Stomach (tissue), 9 donors: ENCODE measurements around the gene DIDO1. TPM values are rescaled to one million over a fixed set of nuclear protein-coding genes. Genes with fewer than 3 reads are reported as not detected.

Source experiments
- DNase-seq, 2 donors: peaks; one replicate each; pipeline versions ENCODE4 v3.0.0 to v3.0.0-alpha.2; 2013 to 2019
- H3K27ac ChIP-seq, 5 donors: fragments of 200-600 bp in 4 of 5; sonication (generic) in 4 of 5; one replicate each; pipeline ENCODE4 v1.5.1; 2013 to 2019; ENCODE audit warnings: mild to moderate bottlenecking in 1 of 5, moderate library complexity in 1 of 5
- H3K27me3 ChIP-seq, 3 donors: fragments of 200-600 bp; sonication (generic); one replicate each; pipeline ENCODE4 v1.5.1; 2017 to 2019; ENCODE audit warnings: mixed run types in 1 of 3
- H3K36me3 ChIP-seq, 4 donors: fragments of 200-600 bp; sonication (generic); 1 replicate in 3 of 4; 2 replicates in 1 of 4; pipeline ENCODE4 v1.5.1; 2016 to 2019
- H3K4me1 ChIP-seq, 4 donors: fragments of 200-600 bp; sonication (generic); one replicate each; pipeline ENCODE4 v1.5.1; 2016 to 2019
- H3K4me3 ChIP-seq, 4 donors: fragments of 200-600 bp; sonication (generic) in 3 of 4; one replicate each; pipeline ENCODE4 v1.5.1; 2016 to 2019; ENCODE audit warnings: mild to moderate bottlenecking in 1 of 4
- H3K9me3 ChIP-seq, 4 donors: fragments of 200-600 bp; sonication (generic); one replicate each; pipeline ENCODE4 v1.5.1; 2016 to 2019
- EP300 ChIP-seq: sonication (generic); formaldehyde crosslinking; IDR thresholded peaks from one replicate; pipeline ENCODE4 v1.6.1; 2017; ENCODE audit warnings: antibody characterized with exemption
- POLR2A ChIP-seq, 4 donors: fragments of 450-650 bp; IDR thresholded peaks; one replicate each; pipeline ENCODE4 v1.6.1; 2016; ENCODE audit warnings: antibody characterized with exemption in 4 of 4, control low read depth in 2 of 4, mild to moderate bottlenecking in 1 of 4, moderate library complexity in 1 of 4
- POLR2AphosphoS5 ChIP-seq, 3 donors: sonication (generic); formaldehyde crosslinking; IDR thresholded peaks; one replicate each; pipeline ENCODE4 v1.6.1; 2016; ENCODE audit warnings: antibody characterized with exemption in 3 of 3
- WGBS, 5 donors: extraction: QIAGEN DNeasy Blood & Tissue Kit in 3 of 5; methylation state at CpG; one replicate each; pipeline versions ENCODE4 v1.1.5 to v1.1.7; 2013 to 2018; 5-methylcytosine and 5-hydroxymethylcytosine counted together
- intact Hi-C: fragments of 100-400 bp; cut with DNase I; formaldehyde crosslinking; loops from one replicate; pipeline ENCODE4 v1.15.1; 2023; ENCODE audit warnings: low total_unique reads
- polyA plus RNA-seq, 3 donors: library from polyadenylated mRNA; stranded (reverse); fragments of 200-250 nt; gene quantifications; one replicate each; pipeline ENCODE4 v1.2.3, GENCODE V29; 2013
- total RNA-seq, 5 donors: library from RNA; depleted of rRNA; stranded (reverse); fragments of >200 nt; gene quantifications; one replicate each; pipeline versions ENCODE4 v1.1.0 to v1.2.3, GENCODE V29; 2014 to 2016
- TF ChIP-seq, protein P1 (sequence below), 7 experiments: fragments of 450-650 bp in 4 of 7; fragments of 200-600 bp in 3 of 7; sonication (generic) in 3 of 7; IDR thresholded peaks; one replicate each; pipeline ENCODE4 v1.5.1; 2016 to 2019; ENCODE audit warnings: antibody characterized with exemption in 7 of 7, control low read depth in 2 of 7, mild to moderate bottlenecking in 1 of 7
- donor health status: healthy with polysubstance abuse.
- donor health status: Bipolar disorder and iron deficiency.
- donor health status: healthy.

DIDO1 gene
- total and polyA plus RNA-seq, 8 donors = 8.1 to 117 (median 57.7) TPM

- peaks cover 21 to 46% (median 44%) of the 10 kb centered on the region in 4 donors for H3K4me1 ChIP-seq
- peaks cover 68 to 82% (median 76%) of the 10 kb centered on the region in 4 donors for H3K36me3 ChIP-seq
- H3K4me3 ChIP-seq = no peak overlapping the region
- no peak for TF ChIP-seq POLR2A (IDR thresholded peaks at IDR 0.05)
- no peak for TF ChIP-seq POLR2AphosphoS5 (IDR thresholded peaks at IDR 0.05)
- TF ChIP-seq, protein P1, sequence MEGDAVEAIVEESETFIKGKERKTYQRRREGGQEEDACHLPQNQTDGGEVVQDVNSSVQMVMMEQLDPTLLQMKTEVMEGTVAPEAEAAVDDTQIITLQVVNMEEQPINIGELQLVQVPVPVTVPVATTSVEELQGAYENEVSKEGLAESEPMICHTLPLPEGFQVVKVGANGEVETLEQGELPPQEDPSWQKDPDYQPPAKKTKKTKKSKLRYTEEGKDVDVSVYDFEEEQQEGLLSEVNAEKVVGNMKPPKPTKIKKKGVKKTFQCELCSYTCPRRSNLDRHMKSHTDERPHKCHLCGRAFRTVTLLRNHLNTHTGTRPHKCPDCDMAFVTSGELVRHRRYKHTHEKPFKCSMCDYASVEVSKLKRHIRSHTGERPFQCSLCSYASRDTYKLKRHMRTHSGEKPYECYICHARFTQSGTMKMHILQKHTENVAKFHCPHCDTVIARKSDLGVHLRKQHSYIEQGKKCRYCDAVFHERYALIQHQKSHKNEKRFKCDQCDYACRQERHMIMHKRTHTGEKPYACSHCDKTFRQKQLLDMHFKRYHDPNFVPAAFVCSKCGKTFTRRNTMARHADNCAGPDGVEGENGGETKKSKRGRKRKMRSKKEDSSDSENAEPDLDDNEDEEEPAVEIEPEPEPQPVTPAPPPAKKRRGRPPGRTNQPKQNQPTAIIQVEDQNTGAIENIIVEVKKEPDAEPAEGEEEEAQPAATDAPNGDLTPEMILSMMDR (IDR thresholded peaks at IDR 0.05) = no peak
- no peak for TF ChIP-seq EP300
- no peaks in the 10 kb centered on the region for H3K9me3 ChIP-seq
- H3K27me3 ChIP-seq = no peaks in the 10 kb centered on the region
- intact Hi-C loops = no loop called here
- WGBS, 5 donors = 95 to 96% (median 96%) methylated on average over 45 of the region's 45 CpGs
- DNase-seq = no peak
- no peak overlapping the region for H3K27ac ChIP-seq
Measured at GRCh38 chr20:62910777-62911497, 15.4 kb downstream of the DIDO1 start.

GRCh38 chr20:62910217-62910766 is 16.0 kb downstream of the DIDO1 start:
- H3K27me3 ChIP-seq = no peaks in the 10 kb centered on the region

DNA sequence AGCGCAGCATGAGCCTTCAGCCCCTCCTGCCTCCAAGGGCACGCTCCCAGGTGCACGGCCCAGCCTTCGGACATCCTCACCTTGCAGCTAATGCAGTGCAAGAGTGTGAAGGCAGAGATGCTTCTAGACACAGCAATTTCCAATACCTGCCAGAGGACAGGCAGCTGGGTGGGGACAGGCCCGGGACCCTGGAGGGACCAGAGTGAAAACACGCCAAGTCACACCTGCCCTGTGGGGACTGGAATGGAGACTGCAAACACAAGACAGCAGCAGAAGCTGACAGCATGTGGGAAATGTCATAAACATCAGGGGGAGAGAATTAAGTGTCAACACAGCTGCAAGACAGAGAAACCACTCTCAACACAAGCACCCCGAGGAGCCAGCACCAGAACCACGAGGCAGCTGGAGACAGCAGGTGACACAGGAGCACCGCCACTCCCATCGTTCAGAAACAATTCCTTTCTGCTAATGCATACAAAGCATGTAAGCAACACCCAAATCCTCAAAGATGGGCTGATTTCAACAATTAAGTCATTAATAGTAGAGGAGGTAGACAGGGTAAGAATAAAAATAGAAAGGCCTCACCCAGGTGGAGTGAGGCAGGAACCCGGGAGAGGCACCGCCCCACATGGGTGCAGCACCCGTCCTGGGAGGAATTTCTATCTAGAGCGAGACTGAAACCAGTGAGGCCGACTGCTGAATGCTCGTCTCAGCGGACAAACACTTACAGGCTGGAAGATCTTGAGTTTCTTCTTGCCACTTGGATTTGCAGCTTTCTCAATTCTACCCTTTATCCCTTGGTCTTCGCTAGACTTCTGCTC is 17.1 kb downstream of the DIDO1 start:
- DNase-seq = no peak
- 74 to 80% (median 77%) methylated on average over 16 to 18 of the region's 18 CpGs for WGBS, 5 donors
- peaks cover 10 to 31% (median 27%) of the 10 kb centered on the region in 4 donors for H3K4me1 ChIP-seq
- H3K9me3 ChIP-seq = no peaks in the 10 kb centered on the region
- peaks cover 86 to 100% (median 93%) of the 10 kb centered on the region in 4 donors for H3K36me3 ChIP-seq
- no peaks in the 10 kb centered on the region for H3K27me3 ChIP-seq
- H3K27ac ChIP-seq = no peak overlapping the region
- no peak overlapping the region for H3K4me3 ChIP-seq
- intact Hi-C loops = loop anchor here (10.0 kb wide), 1 partner anchor 96 kb away; the partner anchor contains the start of gene BHLHE23
- TF ChIP-seq POLR2AphosphoS5 (IDR thresholded peaks at IDR 0.05) = no peak
- TF ChIP-seq, protein P1 (IDR thresholded peaks at IDR 0.05) = no peak
- TF ChIP-seq EP300 = no peak
- no peak for TF ChIP-seq POLR2A (IDR thresholded peaks at IDR 0.05)

More at GRCh38 chr20:62910217-62910766, 16.0 kb downstream of the DIDO1 start:
- Histone ChIP-seq H3K4me1 (peaks cover 17 to 41% (median 38%) of the 10 kb centered on the region in 4 donors), H3K27ac (no peak overlapping the region), H3K4me3 (no peak overlapping the region), H3K9me3 (no peaks in the 10 kb centered on the region), H3K36me3 (peaks cover 75 to 89% (median 82%) of the 10 kb centered on the region in 4 donors)
- no peak for TF ChIP-seq EP300
- TF ChIP-seq POLR2A (IDR thresholded peaks at IDR 0.05) = no peak
- TF ChIP-seq, protein P1 (IDR thresholded peaks at IDR 0.05) = no peak
- no peak for TF ChIP-seq POLR2AphosphoS5 (IDR thresholded peaks at IDR 0.05)
- intact Hi-C loops = no loop called here
- 86 to 89% (median 87%) methylated on average over 11 of the region's 11 CpGs for WGBS, 5 donors
- no peak for DNase-seq
